Neural crest cell (in vitro differentiated cells): ENCODE measurements around the gene TMEM126B. TPM values are rescaled to one million over a fixed set of nuclear protein-coding genes. Genes with fewer than 3 reads are reported as not detected.

ENCODE experiments used
- DNase-seq: peaks from one replicate; pipeline ENCODE4 v3.0.0; 2021; ENCODE audit warnings: low read depth, mixed read lengths, low spot score
- H3K27ac Mint-ChIP-seq: one replicate; pipeline ENCODE4 v1.8.0; 2021; ENCODE audit warnings: mild to moderate bottlenecking, mixed read lengths; ENCODE audit not compliant: unreplicated experiment
- H3K27me3 Mint-ChIP-seq: 2 replicates; pipeline ENCODE4 v1.8.0; 2021; ENCODE audit warnings: low read depth, mild to moderate bottlenecking, mixed read lengths
- H3K36me3 Mint-ChIP-seq: 2 replicates; pipeline ENCODE4 v1.8.0; 2021; ENCODE audit warnings: low read depth, mild to moderate bottlenecking, mixed read lengths
- H3K4me1 Mint-ChIP-seq: 2 replicates; pipeline ENCODE4 v1.8.0; 2021; ENCODE audit warnings: mixed read lengths
- H3K4me3 Mint-ChIP-seq: one replicate; pipeline ENCODE4 v1.8.0; 2021; ENCODE audit warnings: mild to moderate bottlenecking, mixed read lengths
- H3K9me3 Mint-ChIP-seq: 2 replicates; pipeline ENCODE4 v1.8.0; 2021; ENCODE audit warnings: mixed read lengths
- CTCF ChIP-seq: fragments of 200-600 bp; sonication (generic); conservative IDR thresholded peaks from 2 replicates; pipeline ENCODE4 v1.5.0; 2021; ENCODE audit warnings: antibody characterized with exemption, mild to moderate bottlenecking
- long read RNA-seq: library from polyadenylated mRNA; unstranded; transcript quantifications from one replicate; pipeline ENCODE4 v2.0.0, GENCODE V29; 2020
- total RNA-seq: library from RNA; stranded (reverse); gene quantifications from 2 replicates; pipeline ENCODE4 v1.2.1, GENCODE V29; 2021

TMEM126B gene
- 48.4 and 48.6 TPM in 2 replicates for total RNA-seq
- long read RNA-seq, transcript TMEM126B-201 (5 exons, 989 nt): minor isoform, 16 of 71 reads
- long read RNA-seq, transcript TMEM126B-202 (6 exons, 1,210 nt): major isoform, 37 of 71 reads
- long read RNA-seq, partial matches to known transcripts: 7 of 71 reads
- long read RNA-seq, other reads (novel, unspliced or antisense): 10 of 71 reads

GRCh38 chr11:85627998-85628770, at the start of gene TMEM126B:
TMEM126B (plus strand) TSS chr11:85628593; CDS start chr11:85628608, 15 bp downstream.
- peak; percentile 89 for DNase-seq
- Mint-ChIP-seq H3K9me3 (no peaks in the 10 kb centered on the region), H3K27me3 (peaks cover 18% of the 10 kb centered on the region), H3K4me1 (peaks cover 29% of the 10 kb centered on the region), H3K4me3 (peak within 1 kb of the TSS; percentile 100), H3K27ac (peak within 1 kb of the TSS; percentile 99), H3K36me3 (no peaks in the 10 kb centered on the region)
- TF ChIP-seq CTCF: no peak

- no peaks in the 10 kb centered on the region for H3K27me3 Mint-ChIP-seq
- no peak overlapping the region for H3K4me3 Mint-ChIP-seq
- no peak for DNase-seq
- TF ChIP-seq CTCF: no peak
- no peak overlapping the region for H3K27ac Mint-ChIP-seq
- no peaks in the 10 kb centered on the region for H3K4me1 Mint-ChIP-seq
- H3K9me3 Mint-ChIP-seq: peaks cover 9% of the 10 kb centered on the region
- H3K36me3 Mint-ChIP-seq: peaks cover 8% of the 10 kb centered on the region
Measured at GRCh38 chr11:85582111-85582510, 46.3 kb upstream of the TMEM126B start.

GRCh38 chr11:85589373-85589772, 39.0 kb upstream of the TMEM126B start:
- H3K9me3 Mint-ChIP-seq: peaks cover 11% of the 10 kb centered on the region
- no peak overlapping the region for H3K4me3 Mint-ChIP-seq
- H3K27me3 Mint-ChIP-seq: no peaks in the 10 kb centered on the region
- H3K36me3 Mint-ChIP-seq: peaks cover 7% of the 10 kb centered on the region
- DNase-seq: no peak
- TF ChIP-seq CTCF: no peak
- no peaks in the 10 kb centered on the region for H3K4me1 Mint-ChIP-seq
- no peak overlapping the region for H3K27ac Mint-ChIP-seq

GRCh38 chr11:85590848-85591483, 37.4 kb upstream of the TMEM126B start:
- DNase-seq: no peak

More at GRCh38 chr11:85590848-85591483, 37.4 kb upstream of the TMEM126B start:
- Mint-ChIP-seq H3K27ac (no peak overlapping the region), H3K36me3 (peaks cover 7% of the 10 kb centered on the region), H3K4me1 (no peaks in the 10 kb centered on the region), H3K9me3 (peaks cover 11% of the 10 kb centered on the region), H3K27me3 (no peaks in the 10 kb centered on the region), H3K4me3 (no peak overlapping the region)
- TF ChIP-seq CTCF: peak; percentile 66
